Fibroblast of upper back skin (primary cell): ENCODE measurements around the gene KCNK5.

Source experiments
- DNase-seq: peaks from one replicate; pipeline ENCODE4 v3.0.0-alpha.2; 2013

The KCNK5 gene

GRCh38 chr6:39239527-39240154 lies 10.4 kb upstream of the KCNK5 start:
- DNase-seq, result no peak

DNA sequence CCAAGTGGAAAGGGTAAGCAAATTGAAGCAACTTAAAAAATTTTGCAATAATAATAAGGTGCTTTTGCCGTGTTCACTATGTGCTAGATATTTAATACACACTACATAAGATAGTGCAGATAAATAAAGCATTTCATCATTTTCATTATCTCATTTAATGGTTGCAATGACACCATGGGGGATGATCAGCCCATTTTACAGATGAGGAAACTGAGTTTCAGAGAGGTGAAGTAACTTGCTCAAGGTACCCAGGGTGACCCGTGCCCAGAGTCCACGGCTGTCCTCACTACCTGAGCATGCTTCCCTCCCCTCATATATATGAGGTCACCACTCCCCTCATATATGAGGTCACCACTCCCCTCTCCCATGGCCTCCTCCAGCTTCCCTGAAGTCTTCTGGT lies 7.5 kb upstream of the KCNK5 start:
- no peak for DNase-seq

DNA sequence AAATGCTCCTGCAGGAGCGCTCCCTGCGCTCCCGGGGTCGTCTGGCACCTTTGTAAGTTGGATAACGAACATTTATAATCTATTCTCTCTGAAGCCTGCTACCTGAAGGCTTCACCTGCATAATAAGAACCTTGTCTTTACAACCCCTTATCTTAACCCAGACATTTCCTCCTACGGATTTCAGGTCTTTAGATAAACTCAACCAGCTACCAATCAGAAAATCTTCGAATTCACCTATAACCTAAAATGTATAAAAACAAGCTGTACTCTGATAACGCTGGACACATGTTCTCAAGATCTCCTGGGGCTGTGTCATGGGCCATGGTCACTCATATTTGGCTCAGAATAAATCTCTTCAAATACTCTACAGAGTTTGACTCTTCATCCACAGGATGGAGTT lies 4.1 kb upstream of the KCNK5 start:
- DNase-seq, result no peak

DNA sequence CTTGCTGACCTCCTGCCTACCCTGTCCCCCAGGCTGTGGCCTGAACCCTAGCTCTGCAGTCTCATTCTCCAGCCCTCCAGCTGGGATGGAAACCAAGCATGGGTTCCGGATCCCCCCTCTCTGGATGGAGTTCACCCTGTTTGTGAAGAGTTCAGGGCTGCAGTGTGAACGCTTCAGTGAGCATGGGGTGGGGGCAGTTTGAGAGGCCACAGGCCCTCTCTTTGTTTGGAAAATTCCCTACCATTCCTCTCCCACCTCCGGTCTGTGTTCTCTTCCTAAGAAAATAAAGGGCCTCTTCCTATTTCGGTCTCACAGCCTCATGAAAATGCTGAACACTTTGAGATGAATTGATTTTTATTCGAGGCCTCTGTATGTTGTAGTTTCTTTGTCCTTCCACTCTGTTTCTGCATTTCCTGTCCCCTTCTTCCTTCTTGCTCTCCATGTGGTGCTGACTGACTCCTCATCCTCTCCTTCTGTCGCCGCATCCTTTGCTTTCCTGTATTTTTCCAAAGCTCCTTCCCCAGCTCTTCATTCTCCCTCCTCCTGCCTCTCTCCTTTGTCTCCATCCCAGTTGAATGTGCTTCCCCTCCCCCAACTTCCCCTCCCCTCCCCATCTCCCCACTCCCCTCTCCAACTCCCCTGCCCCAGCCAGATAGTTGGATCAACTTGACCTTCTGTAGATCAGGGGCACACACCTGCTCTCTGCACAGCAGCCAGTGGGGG lies 2.4 kb upstream of the KCNK5 start:
- DNase-seq, result no peak

DNA sequence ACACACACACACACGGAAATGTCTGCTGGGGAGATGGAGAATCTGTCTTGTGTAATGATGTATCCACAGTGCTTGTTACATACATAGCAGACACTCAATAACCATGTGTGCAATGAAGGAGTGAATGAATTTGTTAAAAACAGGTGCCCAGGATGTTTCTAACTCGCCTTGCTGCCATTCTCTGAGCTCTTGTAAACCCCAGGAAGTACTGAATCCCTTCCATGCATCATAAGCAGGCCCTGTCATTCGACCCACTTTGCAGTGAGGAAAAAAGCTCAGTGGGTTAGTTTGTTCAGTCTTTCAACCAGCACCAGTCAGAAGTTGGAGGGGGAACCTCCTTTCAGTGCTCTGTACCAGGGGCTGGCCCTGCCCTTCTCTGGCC lies 1.4 kb upstream of the KCNK5 start:
- DNase-seq, result no peak

DNA sequence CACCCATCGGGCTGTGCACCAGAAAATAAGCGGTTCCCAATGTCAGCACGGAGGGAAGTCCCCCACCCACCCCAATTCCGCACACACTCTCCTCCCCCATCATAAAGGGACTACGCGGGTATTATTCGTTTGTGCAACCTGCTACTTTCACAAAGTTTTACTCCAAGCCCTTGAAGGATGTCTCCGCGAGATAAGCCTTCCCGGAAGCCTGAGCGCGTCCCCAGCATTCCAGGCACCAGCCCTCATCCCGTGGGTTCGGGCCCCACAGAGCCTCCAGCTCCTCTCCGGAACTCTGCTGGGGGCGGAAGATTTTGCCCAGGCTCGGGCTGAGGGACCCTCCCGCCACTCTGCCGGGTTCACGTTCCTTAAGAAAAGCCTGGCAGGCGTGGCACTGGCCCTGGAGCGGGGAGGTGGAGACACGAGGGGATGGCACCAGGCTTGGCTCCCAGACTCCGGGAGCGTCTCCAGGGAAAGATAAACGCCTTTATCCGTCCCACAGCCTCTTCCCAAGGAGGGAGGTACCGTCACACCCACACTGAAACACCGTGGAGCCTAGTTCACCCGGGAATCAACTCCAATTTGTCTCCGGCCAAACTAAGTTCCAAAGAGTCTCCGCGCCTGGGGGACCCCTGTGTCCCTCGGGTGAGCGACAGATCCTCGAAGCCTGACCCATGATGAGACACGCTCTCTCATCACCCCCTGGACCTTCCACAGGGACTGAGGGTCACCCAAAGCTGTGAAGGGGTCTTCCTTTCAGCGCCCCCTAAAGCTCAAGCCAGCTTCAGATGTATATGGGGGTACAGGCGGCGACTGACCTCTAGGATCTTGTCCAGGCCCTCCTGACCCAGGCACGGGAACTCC lies 934 bp downstream of the KCNK5 start:
- no peak for DNase-seq

- DNase-seq, result no peak
Measured at GRCh38 chr6:39227476-39227875, 1.8 kb downstream of the KCNK5 start.

- no peak for DNase-seq
Measured at GRCh38 chr6:39226639-39227329, 2.5 kb downstream of the KCNK5 start.

- no peak for DNase-seq
Measured at GRCh38 chr6:39225946-39226437, 3.3 kb downstream of the KCNK5 start.

DNA sequence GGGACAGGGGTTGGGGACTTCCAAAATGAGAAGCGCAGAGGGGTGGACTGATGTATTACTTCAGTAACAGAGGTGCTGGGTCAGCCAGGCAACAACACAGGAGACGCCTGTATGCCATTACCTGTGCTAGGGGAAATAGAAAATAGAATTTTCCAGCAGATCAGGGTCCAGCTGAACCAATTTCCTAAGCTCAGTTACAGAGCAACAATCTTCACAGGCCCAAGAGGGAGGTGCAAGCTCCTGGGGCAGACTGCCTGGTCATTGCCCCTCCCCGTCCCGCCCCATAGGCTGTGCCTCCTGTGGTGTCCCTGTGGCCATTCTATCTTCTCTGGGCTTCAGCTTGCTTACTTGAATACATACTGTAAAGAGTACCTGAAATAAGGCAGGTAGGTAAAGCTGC lies 3.7 kb downstream of the KCNK5 start:
- DNase-seq, result no peak

DNA sequence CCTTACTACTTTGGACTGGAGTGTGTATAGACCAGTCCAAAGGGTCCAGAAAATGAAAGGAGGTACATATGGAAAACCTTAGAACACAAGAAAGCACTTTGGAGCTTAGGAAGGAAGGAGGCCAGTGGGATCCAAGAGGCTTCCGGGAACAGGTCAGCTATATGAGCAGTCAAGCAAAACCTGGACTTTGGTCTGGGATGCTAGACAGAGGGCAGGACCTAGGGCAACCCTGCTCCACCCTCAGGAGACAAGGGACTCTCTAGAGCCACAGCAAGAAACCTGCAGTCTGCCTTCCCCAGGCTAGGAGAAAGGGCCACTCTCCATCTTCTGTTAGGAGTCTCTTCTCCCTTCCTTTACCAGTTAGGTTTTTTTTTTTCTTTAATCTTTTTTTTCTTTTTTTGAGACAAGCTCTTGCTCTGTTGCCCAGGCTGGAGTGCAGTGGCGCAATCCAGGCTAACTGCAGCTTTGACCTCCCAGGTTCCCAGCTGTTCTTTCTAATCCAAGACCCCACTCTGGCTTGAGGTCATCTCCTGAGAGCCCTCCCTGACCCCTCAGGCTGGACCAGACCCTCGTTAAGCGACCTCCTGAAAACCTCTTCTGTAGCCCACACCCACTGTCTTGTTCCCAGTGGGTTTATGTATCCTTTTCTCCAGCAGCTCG lies 4.6 kb downstream of the KCNK5 start:
- no peak for DNase-seq

DNA sequence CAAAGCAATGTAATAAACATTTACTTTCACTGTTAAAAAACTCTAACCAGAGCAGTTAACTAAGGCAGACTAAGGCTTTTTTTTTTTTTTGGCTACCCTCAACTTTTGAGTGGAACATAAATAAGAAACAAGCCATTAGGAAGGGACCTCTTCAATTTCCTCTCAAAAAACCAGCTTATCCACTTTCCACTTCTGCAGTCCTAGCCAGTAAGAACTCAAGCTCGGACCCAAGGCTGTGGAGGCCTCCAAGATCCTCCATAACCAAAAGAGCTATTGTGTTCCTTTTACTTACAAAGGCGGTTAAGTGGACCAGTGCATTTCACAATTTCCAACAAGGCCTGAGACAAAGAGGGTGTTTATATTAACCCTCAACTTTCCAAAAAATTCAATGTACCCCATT lies 5.3 kb downstream of the KCNK5 start:
- DNase-seq, result no peak

- DNase-seq, result no peak
Measured at GRCh38 chr6:39223555-39223954, 5.7 kb downstream of the KCNK5 start.

DNA sequence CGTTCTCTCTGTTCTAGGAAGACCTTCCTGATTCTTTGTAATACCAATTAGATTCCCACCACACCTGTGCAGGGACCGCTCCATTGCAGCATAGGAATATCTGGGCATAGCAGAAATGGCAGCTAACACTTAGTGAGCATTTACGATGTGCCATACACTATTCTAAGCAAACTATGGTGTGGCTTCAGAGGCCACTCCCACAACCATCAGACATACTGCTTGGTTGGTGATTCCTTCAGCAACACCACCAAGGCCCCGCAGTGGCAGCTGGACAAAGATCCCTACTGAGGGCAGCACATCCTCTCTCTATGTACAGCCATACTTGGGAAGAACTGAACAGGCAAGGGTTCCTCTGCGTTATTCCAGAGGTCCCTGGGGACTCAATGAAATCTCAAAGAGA lies 6.2 kb downstream of the KCNK5 start:
- DNase-seq, result no peak

- no peak for DNase-seq
Measured at GRCh38 chr6:39221779-39222641, 7.3 kb downstream of the KCNK5 start.

- no peak for DNase-seq
Measured at GRCh38 chr6:39221115-39221514, 8.2 kb downstream of the KCNK5 start.

DNA sequence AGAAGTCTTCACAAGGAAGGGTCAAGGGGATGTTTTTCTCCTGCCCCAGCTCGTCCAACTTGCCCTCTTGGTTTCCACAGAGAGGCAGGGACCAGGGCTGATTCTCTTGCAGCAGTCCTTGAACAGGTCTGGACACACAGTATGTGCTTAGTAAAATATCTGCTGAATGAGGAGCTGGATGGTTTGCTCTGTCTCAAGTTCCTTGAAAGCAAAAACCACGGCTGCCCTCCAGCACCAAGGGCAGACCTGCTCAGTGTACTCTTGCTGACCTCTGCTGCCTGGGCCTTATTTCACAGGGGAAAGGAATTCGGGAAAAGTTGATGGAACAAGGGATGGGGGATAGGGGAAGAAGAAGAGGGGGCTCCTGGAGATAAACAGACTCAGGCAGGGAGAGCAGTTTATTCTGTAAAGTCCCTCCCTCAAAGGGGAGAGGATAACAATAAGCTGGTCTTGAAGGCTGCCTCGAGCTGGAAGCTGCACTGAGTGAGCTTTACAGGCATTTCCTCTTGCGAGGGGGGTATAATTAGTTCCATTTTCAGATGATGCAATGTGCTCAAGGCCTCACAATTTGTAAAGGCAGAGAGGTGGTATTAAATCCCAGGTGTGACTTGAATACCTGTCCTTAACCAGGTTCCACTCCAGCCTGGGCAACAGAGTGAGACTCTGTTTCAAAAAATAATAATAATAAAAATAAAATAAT lies 10.3 kb downstream of the KCNK5 start:
- peak; percentile 38 for DNase-seq

GRCh38 chr6:39217177-39217864 lies 12.0 kb downstream of the KCNK5 start:
- DNase-seq, result no peak

DNA sequence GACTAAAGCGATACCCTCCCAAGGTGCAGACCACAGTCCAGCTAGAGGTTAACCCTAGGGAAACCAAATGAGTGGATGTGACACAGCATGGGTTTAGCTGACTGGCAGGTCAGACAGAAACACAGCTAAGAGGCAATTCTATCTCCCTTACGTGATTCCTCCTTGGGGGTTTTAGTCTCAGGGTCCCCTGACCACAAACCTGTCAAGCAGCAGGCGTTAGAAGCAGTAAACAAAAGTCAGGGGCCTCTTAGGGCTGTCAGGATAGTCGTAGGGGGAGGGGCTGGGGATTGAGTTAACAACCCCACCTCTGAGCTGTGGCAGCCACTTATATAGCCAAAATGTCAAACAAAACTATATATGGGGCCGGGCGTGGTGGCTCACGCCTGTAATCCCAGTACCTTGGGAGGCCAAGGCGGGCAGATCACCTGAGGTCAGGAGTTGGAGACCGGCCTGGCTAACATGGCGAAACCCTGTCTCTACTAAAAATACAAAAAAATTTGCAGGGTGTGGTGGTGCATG lies 13.6 kb downstream of the KCNK5 start:
- DNase-seq, result no peak
